K562 (cell line): ENCODE measurements around the gene ZMYND15. TPM values are rescaled to one million over a fixed set of nuclear protein-coding genes. Genes with fewer than 3 reads are reported as not detected.

Source experiments
- ARID2 ChIP-seq: fragments of 450-650 bp; IDR thresholded peaks from 2 replicates; pipeline ENCODE4 v1.6.1; 2017; ENCODE audit warnings: antibody characterized with exemption, mild to moderate bottlenecking
- CXXC5 ChIP-seq: fragments of 250-450 bp; sonication (Bioruptor Pico); IDR thresholded peaks from 2 replicates; pipeline ENCODE4 v1.8.0; 2022; ENCODE audit warnings: inconsistent platforms, mild to moderate bottlenecking, moderate library complexity
- FOXA3 ChIP-seq, 2 experiments: fragments of 450-650 bp in 1 of 2; sonication (generic) in 1 of 2; formaldehyde crosslinking; IDR thresholded peaks in 1 of 2; conservative IDR thresholded peaks in 1 of 2; 2 replicates each; pipeline versions ENCODE4 v1.4.0 to v1.8.0; 2020 to 2022; ENCODE audit warnings: mild to moderate bottlenecking in 2 of 2, missing genetic modification reagents in 1 of 2
- MEIS2 ChIP-seq: fragments of 450-650 bp; IDR thresholded peaks from 2 replicates; pipeline ENCODE4 v1.6.1; 2014; ENCODE audit warnings: mild to moderate bottlenecking; ENCODE audit not compliant: partially characterized antibody
- MTF1 ChIP-seq: fragments of 250-450 bp; sonication (Bioruptor Pico); IDR thresholded peaks from 2 replicates; pipeline ENCODE4 v1.9.0; 2021; ENCODE audit warnings: moderate library complexity, mild to moderate bottlenecking, inconsistent platforms, borderline replicate concordance
- NCOA1 ChIP-seq: fragments of 450-650 bp; IDR thresholded peaks from 2 replicates; pipeline ENCODE4 v1.6.1; 2016; ENCODE audit warnings: low read depth
- PHF21A ChIP-seq: fragments of 450-650 bp; IDR thresholded peaks from 2 replicates; pipeline ENCODE4 v1.6.1; 2017; ENCODE audit warnings: low read depth, borderline replicate concordance
- TCF3 ChIP-seq: sonication (generic); formaldehyde crosslinking; IDR thresholded peaks from 2 replicates; pipeline ENCODE4 v1.4.0; 2020; ENCODE audit warnings: mild to moderate bottlenecking, missing genetic modification reagents
- ZKSCAN8 ChIP-seq: fragments of 200-800 bp; sonication (Bioruptor generic); IDR thresholded peaks from 2 replicates; pipeline ENCODE4 v1.6.1; 2016; ENCODE audit warnings: missing genetic modification characterization, missing compliant biosample characterization
- ZNF217 ChIP-seq: sonication (generic); formaldehyde crosslinking; IDR thresholded peaks from 2 replicates; pipeline ENCODE4 v1.8.0; 2022; ENCODE audit warnings: mild to moderate bottlenecking, missing genetic modification reagents
- ZNF41 ChIP-seq: fragments of 250-450 bp; sonication (Bioruptor Pico); conservative IDR thresholded peaks from 2 replicates; pipeline ENCODE4 v1.4.0; 2020; ENCODE audit warnings: mild to moderate bottlenecking
- ZNF445 ChIP-seq: fragments of 250-450 bp; sonication (Bioruptor Pico); IDR thresholded peaks from 2 replicates; pipeline ENCODE4 v1.4.0; 2020; ENCODE audit warnings: low read depth, mild to moderate bottlenecking, moderate library complexity
- polyA plus RNA-seq, 8 experiments: library from polyadenylated mRNA; depleted of rRNA in 4 of 8; stranded (reverse) in 5 of 8; unstranded in 3 of 8; fragments of >200 nt; fragmentation: Nextera tagmentation in 2 of 8; fragmentation: Illumina TruSeq in 1 of 8; extraction: Ambion mirVana in 2 of 8; extraction: Trizol in 1 of 8; gene quantifications; 2 replicates each; pipeline versions ENCODE4 v1.2.1 to v1.2.3, GENCODE V29; 2011 to 2014; ENCODE audit warnings: inconsistent platforms in 1 of 8, missing spikeins in 1 of 8
- total RNA-seq, 7 experiments: library from RNA; depleted of rRNA in 6 of 7; stranded (reverse); fragments of >200 nt in 6 of 7; fragmentation: Illumina TruSeq in 2 of 7; extraction: Trizol in 2 of 7; gene quantifications; 2 replicates each; pipeline versions ENCODE4 v1.2.1 to v1.2.3, GENCODE V29; 2011 to 2021; ENCODE audit warnings: low replicate concordance in 1 of 7
- TF ChIP-seq, protein P1 (sequence below): fragments of 250-450 bp; sonication (Bioruptor Pico); IDR thresholded peaks from 2 replicates; pipeline ENCODE4 v1.8.0; 2022; ENCODE audit warnings: inconsistent platforms, mild to moderate bottlenecking, moderate library complexity, borderline replicate concordance
- TF ChIP-seq, protein P2 (sequence below): fragments of 450-650 bp; IDR thresholded peaks from 2 replicates; pipeline ENCODE4 v1.6.1; 2016; ENCODE audit warnings: low read depth

Gene ZMYND15
- total and polyA plus RNA-seq, 9 of the 15 experiments (the other 6 are each of a cell fraction or from before 2014, with no cell fraction given) = 0.09 TPM; not detected in 8

DNA sequence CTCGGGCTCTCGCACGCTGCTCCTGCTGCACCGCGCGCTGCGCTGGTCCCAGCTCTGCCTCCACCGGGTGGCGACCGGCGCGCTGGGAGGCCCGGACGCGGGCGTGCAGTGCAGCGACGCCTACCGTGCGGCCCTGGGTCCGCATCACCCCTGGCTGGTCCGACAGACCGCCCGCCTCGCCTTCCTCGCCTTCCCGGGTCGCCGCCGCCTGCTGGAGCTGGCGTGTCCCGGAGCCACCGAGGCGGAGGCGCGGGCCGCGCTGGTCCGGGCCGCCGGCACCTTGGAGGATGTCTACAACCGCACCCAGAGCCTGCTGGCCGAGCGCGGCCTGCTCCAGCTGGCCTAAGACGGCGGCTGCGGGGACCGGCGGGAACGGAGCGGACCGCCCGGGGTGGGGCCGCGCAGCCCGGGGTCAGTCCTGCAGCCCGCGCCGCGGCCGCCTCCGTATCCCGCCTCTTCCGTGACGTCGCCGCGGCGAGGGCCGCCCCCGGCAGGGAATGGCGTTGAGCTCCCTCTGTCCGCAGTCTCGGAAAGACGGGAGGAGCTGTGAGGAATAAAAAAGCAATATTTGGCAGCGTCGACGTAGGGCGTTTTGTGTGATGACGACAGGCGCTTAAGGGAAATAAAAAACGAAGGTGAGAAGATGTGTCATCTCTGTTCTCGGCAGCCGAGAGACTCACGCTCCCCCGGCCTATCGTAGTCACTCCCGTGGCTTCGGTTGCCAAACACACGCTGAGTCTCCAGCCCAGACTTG lies 50.5 kb downstream of the ZMYND15 start (continued):
- TF ChIP-seq ARID2 (no peak), MTF1 (CRISPR knock-in tag) (no peak), CXXC5 (peak; percentile 84), NCOA1 (no peak), ZKSCAN8 (no peak), PHF21A (no peak), MEIS2 (no peak), TCF3 (CRISPR knock-in tag) (no peak), ZNF41 (CRISPR knock-in tag) (no peak), ZNF217 (CRISPR knock-in tag) (no peak), FOXA3 (CRISPR knock-in tag; conservative IDR thresholded peaks at IDR 0.05 in 1 of 2, IDR thresholded peaks at IDR 0.05 in 1 of 2) (peak in 1 of 2 experiments; percentile 57; a peak in 1 of 4 replicates), ZNF445 (no peak)
- TF ChIP-seq, protein P1, sequence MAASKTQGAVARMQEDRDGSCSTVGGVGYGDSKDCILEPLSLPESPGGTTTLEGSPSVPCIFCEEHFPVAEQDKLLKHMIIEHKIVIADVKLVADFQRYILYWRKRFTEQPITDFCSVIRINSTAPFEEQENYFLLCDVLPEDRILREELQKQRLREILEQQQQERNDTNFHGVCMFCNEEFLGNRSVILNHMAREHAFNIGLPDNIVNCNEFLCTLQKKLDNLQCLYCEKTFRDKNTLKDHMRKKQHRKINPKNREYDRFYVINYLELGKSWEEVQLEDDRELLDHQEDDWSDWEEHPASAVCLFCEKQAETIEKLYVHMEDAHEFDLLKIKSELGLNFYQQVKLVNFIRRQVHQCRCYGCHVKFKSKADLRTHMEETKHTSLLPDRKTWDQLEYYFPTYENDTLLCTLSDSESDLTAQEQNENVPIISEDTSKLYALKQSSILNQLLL (CRISPR knock-in tag) = no peak
- TF ChIP-seq, protein P2, sequence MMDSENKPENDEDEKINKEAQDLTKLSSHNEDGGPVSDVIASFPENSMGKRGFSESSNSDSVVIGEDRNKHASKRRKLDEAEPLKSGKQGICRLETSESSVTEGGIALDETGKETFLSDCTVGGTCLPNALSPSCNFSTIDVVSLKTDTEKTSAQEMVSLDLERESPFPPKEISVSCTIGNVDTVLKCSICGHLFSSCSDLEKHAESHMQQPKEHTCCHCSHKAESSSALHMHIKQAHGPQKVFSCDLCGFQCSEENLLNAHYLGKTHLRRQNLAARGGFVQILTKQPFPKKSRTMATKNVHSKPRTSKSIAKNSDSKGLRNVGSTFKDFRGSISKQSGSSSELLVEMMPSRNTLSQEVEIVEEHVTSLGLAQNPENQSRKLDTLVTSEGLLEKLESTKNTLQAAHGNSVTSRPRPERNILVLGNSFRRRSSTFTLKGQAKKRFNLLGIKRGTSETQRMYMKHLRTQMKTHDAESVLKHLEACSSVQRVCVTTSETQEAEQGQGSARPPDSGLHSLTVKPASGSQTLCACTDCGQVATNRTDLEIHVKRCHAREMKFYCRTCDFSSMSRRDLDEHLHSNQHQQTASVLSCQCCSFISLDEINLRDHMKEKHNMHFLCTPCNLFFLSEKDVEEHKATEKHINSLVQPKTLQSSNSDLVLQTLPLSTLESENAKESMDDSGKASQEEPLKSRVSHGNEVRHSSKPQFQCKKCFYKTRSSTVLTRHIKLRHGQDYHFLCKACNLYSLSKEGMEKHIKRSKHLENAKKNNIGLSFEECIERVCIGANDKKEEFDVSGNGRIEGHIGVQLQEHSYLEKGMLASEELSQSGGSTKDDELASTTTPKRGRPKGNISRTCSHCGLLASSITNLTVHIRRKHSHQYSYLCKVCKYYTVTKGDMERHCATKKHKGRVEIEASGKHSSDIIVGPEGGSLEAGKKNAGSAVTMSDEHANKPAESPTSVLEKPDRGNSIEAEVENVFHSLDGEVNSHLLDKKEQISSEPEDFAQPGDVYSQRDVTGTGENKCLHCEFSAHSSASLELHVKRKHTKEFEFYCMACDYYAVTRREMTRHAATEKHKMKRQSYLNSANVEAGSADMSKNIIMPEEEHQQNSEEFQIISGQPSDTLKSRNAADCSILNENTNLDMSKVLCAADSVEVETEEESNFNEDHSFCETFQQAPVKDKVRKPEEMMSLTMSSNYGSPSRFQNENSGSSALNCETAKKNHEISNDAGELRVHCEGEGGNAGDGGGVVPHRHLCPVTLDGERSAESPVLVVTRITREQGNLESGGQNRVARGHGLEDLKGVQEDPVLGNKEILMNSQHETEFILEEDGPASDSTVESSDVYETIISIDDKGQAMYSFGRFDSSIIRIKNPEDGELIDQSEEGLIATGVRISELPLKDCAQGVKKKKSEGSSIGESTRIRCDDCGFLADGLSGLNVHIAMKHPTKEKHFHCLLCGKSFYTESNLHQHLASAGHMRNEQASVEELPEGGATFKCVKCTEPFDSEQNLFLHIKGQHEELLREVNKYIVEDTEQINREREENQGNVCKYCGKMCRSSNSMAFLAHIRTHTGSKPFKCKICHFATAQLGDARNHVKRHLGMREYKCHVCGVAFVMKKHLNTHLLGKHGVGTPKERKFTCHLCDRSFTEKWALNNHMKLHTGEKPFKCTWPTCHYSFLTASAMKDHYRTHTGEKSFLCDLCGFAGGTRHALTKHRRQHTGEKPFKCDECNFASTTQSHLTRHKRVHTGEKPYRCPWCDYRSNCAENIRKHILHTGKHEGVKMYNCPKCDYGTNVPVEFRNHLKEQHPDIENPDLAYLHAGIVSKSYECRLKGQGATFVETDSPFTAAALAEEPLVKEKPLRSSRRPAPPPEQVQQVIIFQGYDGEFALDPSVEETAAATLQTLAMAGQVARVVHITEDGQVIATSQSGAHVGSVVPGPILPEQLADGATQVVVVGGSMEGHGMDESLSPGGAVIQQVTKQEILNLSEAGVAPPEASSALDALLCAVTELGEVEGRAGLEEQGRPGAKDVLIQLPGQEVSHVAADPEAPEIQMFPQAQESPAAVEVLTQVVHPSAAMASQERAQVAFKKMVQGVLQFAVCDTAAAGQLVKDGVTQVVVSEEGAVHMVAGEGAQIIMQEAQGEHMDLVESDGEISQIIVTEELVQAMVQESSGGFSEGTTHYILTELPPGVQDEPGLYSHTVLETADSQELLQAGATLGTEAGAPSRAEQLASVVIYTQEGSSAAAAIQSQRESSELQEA = no peak
